ENCODE data around the gene SH3YL1.

GRCh38 chr2:246489-247144 is 17.2 kb downstream of the SH3YL1 start:
- no peak for TF ChIP-seq EZH2 (IDR thresholded peaks at IDR 0.05)
- TF ChIP-seq, protein P1, sequence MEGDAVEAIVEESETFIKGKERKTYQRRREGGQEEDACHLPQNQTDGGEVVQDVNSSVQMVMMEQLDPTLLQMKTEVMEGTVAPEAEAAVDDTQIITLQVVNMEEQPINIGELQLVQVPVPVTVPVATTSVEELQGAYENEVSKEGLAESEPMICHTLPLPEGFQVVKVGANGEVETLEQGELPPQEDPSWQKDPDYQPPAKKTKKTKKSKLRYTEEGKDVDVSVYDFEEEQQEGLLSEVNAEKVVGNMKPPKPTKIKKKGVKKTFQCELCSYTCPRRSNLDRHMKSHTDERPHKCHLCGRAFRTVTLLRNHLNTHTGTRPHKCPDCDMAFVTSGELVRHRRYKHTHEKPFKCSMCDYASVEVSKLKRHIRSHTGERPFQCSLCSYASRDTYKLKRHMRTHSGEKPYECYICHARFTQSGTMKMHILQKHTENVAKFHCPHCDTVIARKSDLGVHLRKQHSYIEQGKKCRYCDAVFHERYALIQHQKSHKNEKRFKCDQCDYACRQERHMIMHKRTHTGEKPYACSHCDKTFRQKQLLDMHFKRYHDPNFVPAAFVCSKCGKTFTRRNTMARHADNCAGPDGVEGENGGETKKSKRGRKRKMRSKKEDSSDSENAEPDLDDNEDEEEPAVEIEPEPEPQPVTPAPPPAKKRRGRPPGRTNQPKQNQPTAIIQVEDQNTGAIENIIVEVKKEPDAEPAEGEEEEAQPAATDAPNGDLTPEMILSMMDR (IDR thresholded peaks at IDR 0.05): peak; percentile 69
- no peak for TF ChIP-seq EZH2phosphoT487 (IDR thresholded peaks at IDR 0.05)

All from neural progenitor cell (in vitro differentiated cells).